Measurements from ENCODE around the gene C1orf141.

Gene C1orf141

GRCh38 chr1:67134695-67135094, at the start of gene C1orf141:
TSS of gene C1orf141 (minus strand) at chr1:67134970. CDS start at chr1:67127240, 7,730 bp downstream.
- Histone ChIP-seq H2AFZ (ENCODE audit: low read depth) (no peak within 1 kb of the TSS), H3K4me1 (ENCODE audit: low read depth, poor library complexity, severe bottlenecking) (no peaks in the 10 kb centered on the region), H3K79me2 (ENCODE audit: insufficient read depth, low read depth) (no peaks in the 10 kb centered on the region), H4K20me1 (ENCODE audit: insufficient read depth) (no peaks in the 10 kb centered on the region), H3K4me3 (IDR thresholded peaks at IDR 0.05; ENCODE audit: insufficient read depth, low read depth, low read length) (no peak within 1 kb of the TSS), H3K36me3 (ENCODE audit: insufficient read depth) (no peaks in the 10 kb centered on the region), H3K4me2 (no peak within 1 kb of the TSS), H3K9ac (no peak within 1 kb of the TSS), H3K27me3 (ENCODE audit: insufficient read depth, low read depth) (no peaks in the 10 kb centered on the region), H3K27ac (no peak within 1 kb of the TSS)
- no peak for TF ChIP-seq CTCF (conservative IDR thresholded peaks at IDR 0.05; ENCODE audit: low read depth, low read length)

- H3K4me3 ChIP-seq (IDR thresholded peaks at IDR 0.05; ENCODE audit: insufficient read depth, low read depth, low read length): no peak overlapping the region
- H3K27me3 ChIP-seq (ENCODE audit: insufficient read depth, low read depth): no peaks in the 10 kb centered on the region
- no peak overlapping the region for H3K27ac ChIP-seq
- H2AFZ ChIP-seq (ENCODE audit: low read depth): no peak overlapping the region
- peaks cover 5% of the 10 kb centered on the region for H3K4me1 ChIP-seq (ENCODE audit: low read depth, poor library complexity, severe bottlenecking)
- H3K36me3 ChIP-seq (ENCODE audit: insufficient read depth): no peaks in the 10 kb centered on the region
- no peak overlapping the region for H3K9ac ChIP-seq
- no peaks in the 10 kb centered on the region for H4K20me1 ChIP-seq (ENCODE audit: insufficient read depth)
- H3K4me2 ChIP-seq: no peak overlapping the region
- TF ChIP-seq CTCF (conservative IDR thresholded peaks at IDR 0.05; ENCODE audit: low read depth, low read length): no peak
- no peaks in the 10 kb centered on the region for H3K79me2 ChIP-seq (ENCODE audit: insufficient read depth, low read depth)
These were observed 40.8 kb upstream of the C1orf141 start for GRCh38 chr1:67175530-67176087.

GRCh38 chr1:67174716-67175284, 40.0 kb upstream of the C1orf141 start:
- no peaks in the 10 kb centered on the region for H3K79me2 ChIP-seq (ENCODE audit: insufficient read depth, low read depth)

GRCh38 chr1:67173988-67174387, 39.2 kb upstream of the C1orf141 start:
- H3K27ac ChIP-seq: no peak overlapping the region
- H2AFZ ChIP-seq (ENCODE audit: low read depth): no peak overlapping the region
- no peaks in the 10 kb centered on the region for H4K20me1 ChIP-seq (ENCODE audit: insufficient read depth)
- peaks cover 5% of the 10 kb centered on the region for H3K4me1 ChIP-seq (ENCODE audit: low read depth, poor library complexity, severe bottlenecking)
- no peaks in the 10 kb centered on the region for H3K79me2 ChIP-seq (ENCODE audit: insufficient read depth, low read depth)
- no peak overlapping the region for H3K4me2 ChIP-seq
- no peaks in the 10 kb centered on the region for H3K27me3 ChIP-seq (ENCODE audit: insufficient read depth, low read depth)
- no peaks in the 10 kb centered on the region for H3K36me3 ChIP-seq (ENCODE audit: insufficient read depth)
- no peak overlapping the region for H3K4me3 ChIP-seq (IDR thresholded peaks at IDR 0.05; ENCODE audit: insufficient read depth, low read depth, low read length)
- TF ChIP-seq CTCF (conservative IDR thresholded peaks at IDR 0.05; ENCODE audit: low read depth, low read length): no peak
- no peak overlapping the region for H3K9ac ChIP-seq

More at GRCh38 chr1:67174716-67175284, 40.0 kb upstream of the C1orf141 start:
- Histone ChIP-seq H3K4me1 (ENCODE audit: low read depth, poor library complexity, severe bottlenecking) (peaks cover 5% of the 10 kb centered on the region), H2AFZ (ENCODE audit: low read depth) (no peak overlapping the region), H3K36me3 (ENCODE audit: insufficient read depth) (no peaks in the 10 kb centered on the region), H3K9ac (no peak overlapping the region), H4K20me1 (ENCODE audit: insufficient read depth) (no peaks in the 10 kb centered on the region), H3K4me2 (no peak overlapping the region), H3K27me3 (ENCODE audit: insufficient read depth, low read depth) (no peaks in the 10 kb centered on the region), H3K4me3 (IDR thresholded peaks at IDR 0.05; ENCODE audit: insufficient read depth, low read depth, low read length) (no peak overlapping the region), H3K27ac (no peak overlapping the region)
- no peak for TF ChIP-seq CTCF (conservative IDR thresholded peaks at IDR 0.05; ENCODE audit: low read depth, low read length)

Data from KMS-11 (cell line).